K562 (cell line): ENCODE results near the gene S100P. TPM values are rescaled to one million over a fixed set of nuclear protein-coding genes. Genes with fewer than 3 reads are reported as not detected.

Experiments used
- ATAC-seq: fragments of 200-7000 bp; cut with Tn5 transposase; 3 replicates; pipeline ENCODE4 v1.9.1; 2020; ENCODE audit warnings: moderate library complexity
- BruUV-seq: library from RNA; stranded (reverse); fragments of 400-500 nt; replicated peaks from 2 replicates; lab custom pipeline; 2021; lab: Mats Ljungman, UMichigan
- CTCF ChIA-PET: fragments of 300-600 bp; formaldehyde crosslinking; extraction: SDS; loops from one replicate; lab custom pipeline; 2021; ENCODE audit warnings: low intra/inter-chr PET ratio; lab: Yijun Ruan, JAX
- POLR2A ChIA-PET: fragments of 300-600, 350-650 bp; sonication (Branson Sonifier 250); formaldehyde crosslinking; extraction: SDS; loops from one replicate; lab custom pipeline; 2021; ENCODE audit warnings: antibody characterized with exemption, inconsistent platforms; lab: Yijun Ruan, JAX
- DNase-seq, 4 experiments: peaks; one replicate each; pipeline versions ENCODE4 v3.0.0 to v3.0.0-alpha.2; 2011 to 2018; ENCODE audit warnings: low spot score in 3 of 4, mixed read lengths in 3 of 4; ENCODE audit errors: extremely low read depth in 1 of 4
- FAIRE-seq: peaks from 2 replicates; lab custom pipeline; 2011; peaks lifted over from hg19 to GRCh38; lab: Jason Lieb, UNC
- H2AFZ ChIP-seq: 2 replicates; pipeline ENCODE4 v1.6.0; 2011; ENCODE audit warnings: low read depth, low read length, control low read depth, inconsistent platforms
- H3K27ac ChIP-seq: fragments of 200-600 bp; 3 replicates; pipeline ENCODE4 v1.8.0; 2011; ENCODE audit warnings: low read depth, mild to moderate bottlenecking, control low read depth, inconsistent platforms, low read length, moderate library complexity, mixed read lengths; ENCODE audit errors: extremely low read depth
- H3K27me3 ChIP-seq, 2 experiments: fragments of 300-600 bp in 1 of 2; 2 replicates in 1 of 2; 3 replicates in 1 of 2; pipeline versions ENCODE4 v1.6.0 to v1.8.0; 2011; ENCODE audit warnings: inconsistent platforms in 2 of 2, low read length in 2 of 2, mild to moderate bottlenecking in 1 of 2, mixed read lengths in 1 of 2, moderate library complexity in 1 of 2; ENCODE audit not compliant: control insufficient read depth in 2 of 2, insufficient read depth in 2 of 2
- H3K36me3 ChIP-seq: fragments of 300-600 bp; 3 replicates; pipeline ENCODE4 v1.8.0; 2011; ENCODE audit warnings: mild to moderate bottlenecking, low read length, inconsistent platforms; ENCODE audit not compliant: control insufficient read depth, insufficient read depth
- H3K4me1 ChIP-seq, 2 experiments: fragments of 200-600 bp in 1 of 2; replicated peaks in 1 of 2; 2 replicates in 1 of 2; 3 replicates in 1 of 2; pipeline versions ENCODE4 v1.5.1 to v1.8.0; 2011; ENCODE audit warnings: inconsistent platforms in 2 of 2, low read length in 2 of 2, mild to moderate bottlenecking in 1 of 2, mixed read lengths in 1 of 2, moderate library complexity in 1 of 2; ENCODE audit not compliant: control insufficient read depth in 2 of 2, insufficient read depth in 2 of 2
- H3K4me2 ChIP-seq: 2 replicates; pipeline ENCODE4 v1.6.1; 2011; ENCODE audit warnings: low read length, control low read depth, inconsistent platforms, mixed read lengths; ENCODE audit not compliant: insufficient read depth
- H3K4me3 ChIP-seq: fragments of 200-600 bp; sonication (generic), shearing (Covaris generic); 2 replicates; pipeline ENCODE4 v1.5.1; 2016; ENCODE audit warnings: control low read depth, inconsistent platforms
- H3K79me2 ChIP-seq: fragments of 200-600 bp; 3 replicates; pipeline ENCODE4 v1.8.0; 2011; ENCODE audit warnings: low read length, inconsistent platforms; ENCODE audit not compliant: control insufficient read depth, insufficient read depth
- H3K9ac ChIP-seq, 2 experiments: 2 replicates each; pipeline versions ENCODE4 v1.6.0 to v1.6.1; 2011; ENCODE audit warnings: low read depth in 2 of 2, low read length in 2 of 2, control low read depth in 1 of 2, inconsistent platforms in 1 of 2, mild to moderate bottlenecking in 1 of 2, mixed read lengths in 1 of 2; ENCODE audit not compliant: insufficient read depth in 1 of 2
- H3K9me1 ChIP-seq: one replicate; pipeline ENCODE4 v1.6.0; 2011; ENCODE audit warnings: inconsistent platforms, mild to moderate bottlenecking, low read length, moderate library complexity; ENCODE audit not compliant: control insufficient read depth, insufficient read depth
- H3K9me3 ChIP-seq: replicated peaks from 2 replicates; pipeline ENCODE4 v1.5.1; 2011; ENCODE audit warnings: low read depth, low read length, inconsistent platforms; ENCODE audit not compliant: control insufficient read depth, insufficient read depth
- H4K20me1 ChIP-seq: replicated peaks from 2 replicates; pipeline ENCODE4 v1.6.1; 2011; ENCODE audit warnings: low read length, inconsistent platforms, mixed read lengths; ENCODE audit not compliant: control insufficient read depth, insufficient read depth
- CBFA2T2 ChIP-seq: fragments of 450-650 bp; conservative IDR thresholded peaks from 2 replicates; pipeline ENCODE4 v1.6.1; 2017; ENCODE audit warnings: mild to moderate bottlenecking
- CBFA2T3 ChIP-seq: fragments of 450-650 bp; IDR thresholded peaks from 2 replicates; pipeline ENCODE4 v1.6.1; 2017
- HOXB6 ChIP-seq: fragments of 250-450 bp; sonication (Bioruptor Pico); IDR thresholded peaks from 2 replicates; pipeline ENCODE4 v1.5.1; 2022; ENCODE audit warnings: mild to moderate bottlenecking, borderline replicate concordance
- KDM1A ChIP-seq, 2 experiments: fragments of 450-650 bp; IDR thresholded peaks; 2 replicates each; pipeline ENCODE4 v1.6.1; 2016; ENCODE audit warnings: mild to moderate bottlenecking in 2 of 2
- NCOR1 ChIP-seq: fragments of 450-650 bp; IDR thresholded peaks from 2 replicates; pipeline ENCODE4 v1.6.1; 2016; ENCODE audit warnings: mild to moderate bottlenecking, moderate library complexity
- PHF21A ChIP-seq: fragments of 450-650 bp; IDR thresholded peaks from 2 replicates; pipeline ENCODE4 v1.6.1; 2017; ENCODE audit warnings: low read depth, borderline replicate concordance
- POLR2AphosphoS5 ChIP-seq: IDR thresholded peaks from 2 replicates; pipeline ENCODE4 v1.6.1; 2011; ENCODE audit warnings: mild to moderate bottlenecking, low read depth, low read length, moderate library complexity; ENCODE audit not compliant: control insufficient read depth, insufficient read depth
- TCF3 ChIP-seq: sonication (generic); formaldehyde crosslinking; IDR thresholded peaks from 2 replicates; pipeline ENCODE4 v1.4.0; 2020; ENCODE audit warnings: mild to moderate bottlenecking, missing genetic modification reagents
- ZBTB7A ChIP-seq: IDR thresholded peaks from 2 replicates; pipeline ENCODE4 v1.6.1; 2011; ENCODE audit warnings: low read depth, mild to moderate bottlenecking, low read length, moderate library complexity, borderline replicate concordance; ENCODE audit not compliant: control insufficient read depth
- WGBS: fragments of 100-300 bp; shearing (Covaris generic); methylation state at CpG from one replicate; pipeline ENCODE4 v1.1.6; 2016; ENCODE audit warnings: low coverage, mixed read lengths; ENCODE audit not compliant: insufficient coverage; ENCODE audit errors: missing lambda C conversion rate; 5-methylcytosine and 5-hydroxymethylcytosine counted together
- in situ Hi-C: fragments of 300-500 bp; cut with MboI; formaldehyde crosslinking; loops from 4 replicates; pipeline ENCODE4 v1.15.0; 2018; ENCODE audit warnings: inconsistent platforms, mixed read lengths
- intact Hi-C: fragments of 100-400 bp; cut with micrococcal nuclease; formaldehyde crosslinking; loops from 2 replicates; pipeline ENCODE4 v1.14.2; 2022
- polyA plus RNA-seq, 8 experiments: library from polyadenylated mRNA; depleted of rRNA in 4 of 8; stranded (reverse) in 5 of 8; unstranded in 3 of 8; fragments of >200 nt; fragmentation: Nextera tagmentation in 2 of 8; fragmentation: Illumina TruSeq in 1 of 8; extraction: Ambion mirVana in 2 of 8; extraction: Trizol in 1 of 8; gene quantifications; 2 replicates each; pipeline versions ENCODE4 v1.2.1 to v1.2.3, GENCODE V29; 2011 to 2014; ENCODE audit warnings: inconsistent platforms in 1 of 8, missing spikeins in 1 of 8
- total RNA-seq, 7 experiments: library from RNA; depleted of rRNA in 6 of 7; stranded (reverse); fragments of >200 nt in 6 of 7; fragmentation: Illumina TruSeq in 2 of 7; extraction: Trizol in 2 of 7; gene quantifications; 2 replicates each; pipeline versions ENCODE4 v1.2.1 to v1.2.3, GENCODE V29; 2011 to 2021; ENCODE audit warnings: low replicate concordance in 1 of 7
- TF ChIP-seq, protein P1 (sequence below), 2 experiments: fragments of 450-650 bp; formaldehyde crosslinking in 1 of 2; IDR thresholded peaks; 2 replicates each; pipeline versions ENCODE4 v1.4.0 to v1.6.1; 2014 to 2020; ENCODE audit warnings: mild to moderate bottlenecking in 2 of 2, borderline replicate concordance in 1 of 2, low read depth in 1 of 2
- TF ChIP-seq, protein P2 (sequence below): fragments of 250-450 bp; sonication (Bioruptor Pico); IDR thresholded peaks from 2 replicates; pipeline ENCODE4 v1.4.0; 2020; ENCODE audit warnings: mild to moderate bottlenecking, moderate library complexity, borderline replicate concordance

S100P gene
- total and polyA plus RNA-seq, 9 of the 15 experiments (the other 6 are each of a cell fraction or from before 2014, with no cell fraction given) = 4.1 to 23.8 (median 7.5) TPM

DNA sequence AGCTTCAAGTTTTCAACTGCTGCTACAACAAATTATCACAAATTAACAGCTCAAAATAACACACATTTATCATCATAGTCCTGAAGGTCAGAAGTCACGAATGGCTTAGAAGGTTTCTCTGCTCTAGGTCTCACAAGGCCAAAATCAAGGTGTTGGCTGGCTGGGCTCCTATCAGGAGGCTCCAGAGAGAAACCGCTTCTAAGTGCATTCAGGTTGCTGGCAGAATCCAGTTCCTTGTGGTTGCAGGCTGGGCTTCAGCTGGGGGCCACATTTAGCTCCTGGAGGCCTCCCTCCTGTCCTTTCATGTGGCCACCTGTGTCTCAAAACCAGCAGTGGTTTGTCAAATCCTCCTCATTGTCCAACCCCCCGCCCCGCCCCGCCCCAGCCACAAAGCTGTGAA is 37.8 kb upstream of the S100P start:
- peak in 2 of 4 experiments; percentile 39 to 62 for DNase-seq
- H3K9ac ChIP-seq = no peak overlapping the region
- no peak overlapping the region for H3K4me3 ChIP-seq
- intact Hi-C loops = no loop called here
- no peak overlapping the region for H3K4me2 ChIP-seq
- H3K27ac ChIP-seq = no peak overlapping the region
- no peaks in the 10 kb centered on the region for H3K79me2 ChIP-seq
- FAIRE-seq = peak; percentile 19
- no TSS peak for BruUV-seq
- no peaks in the 10 kb centered on the region for H3K36me3 ChIP-seq
- H3K9me3 ChIP-seq = no peaks in the 10 kb centered on the region
- H4K20me1 ChIP-seq = no peaks in the 10 kb centered on the region
- no peaks in the 10 kb centered on the region for H3K27me3 ChIP-seq
- CTCF ChIA-PET = no interaction called here
- POLR2A ChIA-PET = interaction anchor here (0.6 to 3.0 kb wide), 3 partner anchors 11 to 1874 kb away, joined by 4 to 18 read pairs (median 4); no protein-coding TSS in a partner anchor
- peak; percentile 76 for ATAC-seq
- peaks cover 0 to 17% of the 10 kb centered on the region in 2 experiments; a peak in 3 of 5 replicates for H3K4me1 ChIP-seq
- H3K9me1 ChIP-seq = no peaks in the 10 kb centered on the region
- in situ Hi-C loops = no loop called here
- 45% methylated on average over 5 of the region's 5 CpGs for WGBS
- no peak overlapping the region for H2AFZ ChIP-seq
- TF ChIP-seq PHF21A (no peak), NCOR1 (peak; percentile 35; the same call in 1 of the 2 replicates), ZBTB7A (0 out of 2 replicates have a peak, but pooled peaks have one; percentile 24), CBFA2T2 (peak; percentile 50), POLR2AphosphoS5 (peak; percentile 54; the same call in 1 of the 2 replicates), CBFA2T3 (peak; percentile 76), TCF3 (CRISPR knock-in tag) (peak; percentile 69), KDM1A (IDR thresholded peaks at IDR 0.05) (0 out of 4 replicates have a peak, but pooled peaks of 1 of the 2 experiments have one; percentile 8), HOXB6 (CRISPR knock-in tag) (no peak)
- TF ChIP-seq, protein P1, sequence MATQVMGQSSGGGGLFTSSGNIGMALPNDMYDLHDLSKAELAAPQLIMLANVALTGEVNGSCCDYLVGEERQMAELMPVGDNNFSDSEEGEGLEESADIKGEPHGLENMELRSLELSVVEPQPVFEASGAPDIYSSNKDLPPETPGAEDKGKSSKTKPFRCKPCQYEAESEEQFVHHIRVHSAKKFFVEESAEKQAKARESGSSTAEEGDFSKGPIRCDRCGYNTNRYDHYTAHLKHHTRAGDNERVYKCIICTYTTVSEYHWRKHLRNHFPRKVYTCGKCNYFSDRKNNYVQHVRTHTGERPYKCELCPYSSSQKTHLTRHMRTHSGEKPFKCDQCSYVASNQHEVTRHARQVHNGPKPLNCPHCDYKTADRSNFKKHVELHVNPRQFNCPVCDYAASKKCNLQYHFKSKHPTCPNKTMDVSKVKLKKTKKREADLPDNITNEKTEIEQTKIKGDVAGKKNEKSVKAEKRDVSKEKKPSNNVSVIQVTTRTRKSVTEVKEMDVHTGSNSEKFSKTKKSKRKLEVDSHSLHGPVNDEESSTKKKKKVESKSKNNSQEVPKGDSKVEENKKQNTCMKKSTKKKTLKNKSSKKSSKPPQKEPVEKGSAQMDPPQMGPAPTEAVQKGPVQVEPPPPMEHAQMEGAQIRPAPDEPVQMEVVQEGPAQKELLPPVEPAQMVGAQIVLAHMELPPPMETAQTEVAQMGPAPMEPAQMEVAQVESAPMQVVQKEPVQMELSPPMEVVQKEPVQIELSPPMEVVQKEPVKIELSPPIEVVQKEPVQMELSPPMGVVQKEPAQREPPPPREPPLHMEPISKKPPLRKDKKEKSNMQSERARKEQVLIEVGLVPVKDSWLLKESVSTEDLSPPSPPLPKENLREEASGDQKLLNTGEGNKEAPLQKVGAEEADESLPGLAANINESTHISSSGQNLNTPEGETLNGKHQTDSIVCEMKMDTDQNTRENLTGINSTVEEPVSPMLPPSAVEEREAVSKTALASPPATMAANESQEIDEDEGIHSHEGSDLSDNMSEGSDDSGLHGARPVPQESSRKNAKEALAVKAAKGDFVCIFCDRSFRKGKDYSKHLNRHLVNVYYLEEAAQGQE (IDR thresholded peaks at IDR 0.05; ENCODE audit: borderline replicate concordance) = peak; percentile 49
- TF ChIP-seq, protein P1 (CRISPR knock-in tag; IDR thresholded peaks at IDR 0.05; ENCODE audit: low read depth) = no peak
- TF ChIP-seq, protein P2, sequence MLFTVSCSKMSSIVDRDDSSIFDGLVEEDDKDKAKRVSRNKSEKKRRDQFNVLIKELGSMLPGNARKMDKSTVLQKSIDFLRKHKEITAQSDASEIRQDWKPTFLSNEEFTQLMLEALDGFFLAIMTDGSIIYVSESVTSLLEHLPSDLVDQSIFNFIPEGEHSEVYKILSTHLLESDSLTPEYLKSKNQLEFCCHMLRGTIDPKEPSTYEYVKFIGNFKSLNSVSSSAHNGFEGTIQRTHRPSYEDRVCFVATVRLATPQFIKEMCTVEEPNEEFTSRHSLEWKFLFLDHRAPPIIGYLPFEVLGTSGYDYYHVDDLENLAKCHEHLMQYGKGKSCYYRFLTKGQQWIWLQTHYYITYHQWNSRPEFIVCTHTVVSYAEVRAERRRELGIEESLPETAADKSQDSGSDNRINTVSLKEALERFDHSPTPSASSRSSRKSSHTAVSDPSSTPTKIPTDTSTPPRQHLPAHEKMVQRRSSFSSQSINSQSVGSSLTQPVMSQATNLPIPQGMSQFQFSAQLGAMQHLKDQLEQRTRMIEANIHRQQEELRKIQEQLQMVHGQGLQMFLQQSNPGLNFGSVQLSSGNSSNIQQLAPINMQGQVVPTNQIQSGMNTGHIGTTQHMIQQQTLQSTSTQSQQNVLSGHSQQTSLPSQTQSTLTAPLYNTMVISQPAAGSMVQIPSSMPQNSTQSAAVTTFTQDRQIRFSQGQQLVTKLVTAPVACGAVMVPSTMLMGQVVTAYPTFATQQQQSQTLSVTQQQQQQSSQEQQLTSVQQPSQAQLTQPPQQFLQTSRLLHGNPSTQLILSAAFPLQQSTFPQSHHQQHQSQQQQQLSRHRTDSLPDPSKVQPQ (CRISPR knock-in tag) = no peak
